ENCODE data around the gene JMJD4. TPM values are rescaled to one million over a fixed set of nuclear protein-coding genes. Genes with fewer than 3 reads are reported as not detected.

The JMJD4 gene
- total and polyA plus RNA-seq, 2 of the 4 experiments (the other 2 are of a cell fraction), result 24.6 to 28.5 TPM

DNA sequence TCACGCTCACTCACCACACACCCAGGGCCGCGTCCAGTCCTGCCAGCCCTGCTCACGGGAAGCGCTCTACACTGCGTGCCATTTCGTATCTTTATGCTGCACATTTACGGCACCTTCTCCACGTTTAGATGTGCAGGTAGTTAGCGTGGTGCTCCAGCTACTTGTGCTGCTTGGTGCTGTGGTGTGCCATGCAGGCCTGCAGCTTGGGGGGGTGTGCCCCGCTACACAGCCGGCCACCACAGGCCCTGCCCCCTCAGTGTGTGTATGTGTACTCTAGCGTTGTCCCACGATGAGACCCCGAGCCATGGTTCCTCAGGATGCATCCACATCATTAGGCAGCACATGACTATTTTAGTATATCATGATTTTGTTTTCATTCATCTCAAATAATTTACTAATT lies 38.5 kb upstream of the JMJD4 start:
- Histone ChIP-seq H3K4me3 (ENCODE audit: insufficient read depth, low read depth, low read length) (no peak overlapping the region), H4K5ac (ENCODE audit: low read depth, low read length) (no peak overlapping the region), H3K18ac (ENCODE audit: low read depth, low read length) (no peak overlapping the region), H3K23ac (ENCODE audit: low read depth, low read length) (no peak overlapping the region), H2BK5ac (ENCODE audit: low read depth, low read length, poor library complexity, severe bottlenecking) (no peak overlapping the region), H2AK9ac (replicated peaks; ENCODE audit: low read depth, low read length, poor library complexity) (no peak overlapping the region), H3K9ac (ENCODE audit: low read depth, low read length) (no peak overlapping the region), H3K4ac (ENCODE audit: low read depth, low read length) (no peak overlapping the region), H3K9me1 (ENCODE audit: insufficient read depth, low read length) (peaks cover 12% of the 10 kb centered on the region), H2BK15ac (ENCODE audit: low read depth, low read length) (no peak overlapping the region), H2AK5ac (ENCODE audit: low read depth, low read length) (no peak overlapping the region; the same call in 1 of the 2 replicates), H4K20me1 (ENCODE audit: insufficient read depth, low read length) (peaks cover 9% of the 10 kb centered on the region; the same call in 1 of the 2 replicates), H3K36me3 (ENCODE audit: control insufficient read depth, insufficient read depth, low read length) (peaks cover 17% of the 10 kb centered on the region), H4K91ac (ENCODE audit: insufficient read depth, low read depth, low read length) (no peak overlapping the region), H2BK120ac (ENCODE audit: low read depth, low read length) (no peak overlapping the region), H3K27me3 (ENCODE audit: control insufficient read depth, insufficient read depth, low read length) (no peaks in the 10 kb centered on the region), H3K14ac (replicated peaks; ENCODE audit: low read depth, low read length) (no peak overlapping the region), H2BK20ac (ENCODE audit: low read depth, low read length) (no peak overlapping the region), H4K8ac (ENCODE audit: low read depth in 2 of 2, low read length in 2 of 2) (no peak overlapping the region), H3K56ac (ENCODE audit: extremely low read depth, insufficient read depth, low read length) (no peak overlapping the region), H2AFZ (replicated peaks; ENCODE audit: low read length, poor library complexity) (no peak overlapping the region), H3K79me1 (ENCODE audit: low read depth in 1 of 2, low read length in 2 of 2) (peaks cover 0 to 10% of the 10 kb centered on the region in 2 experiments; a peak in 2 of 4 replicates), H3K4me1 (ENCODE audit: control insufficient read depth, insufficient read depth, low read length) (peaks cover 13% of the 10 kb centered on the region), H3K9me3 (ENCODE audit: control insufficient read depth, insufficient read depth, low read length) (no peaks in the 10 kb centered on the region), H3K27ac (ENCODE audit: insufficient read depth, low read length) (no peak overlapping the region), H3K4me2 (ENCODE audit: low read depth, low read length) (no peak overlapping the region)
- in situ Hi-C loops (cut with MboI; ENCODE audit: low sequenced_read_pairs), result no loop called here
- TF ChIP-seq RCOR1 (IDR thresholded peaks at IDR 0.05; ENCODE audit: insufficient replicate concordance, low read length) (no peak), RAD21 (IDR thresholded peaks at IDR 0.05; ENCODE audit: low read length) (no peak), MAZ (IDR thresholded peaks at IDR 0.05; ENCODE audit: borderline replicate concordance, low read depth, low read length) (no peak), CHD1 (IDR thresholded peaks at IDR 0.05; ENCODE audit: low read depth, low read length) (no peak), CEBPB (IDR thresholded peaks at IDR 0.05; ENCODE audit: low read depth, low read length) (no peak)
- ChIA-PET CTCF (no interaction called here), POLR2A (ENCODE audit: unreplicated experiment) (no interaction called here)
- dilution Hi-C loops (cut with HindIII; ENCODE audit: low sequenced_read_pairs, unreplicated experiment), result no loop called here
- intact Hi-C loops (cut with micrococcal nuclease), result no loop called here
- 92% methylated on average over 2 of the region's 15 CpGs; no CpG with 5 or more reads in 1 of the 2 experiments for WGBS, 2 experiments (ENCODE audit: extremely low coverage in 2 of 2, insufficient read length in 1 of 2)
- ATAC-seq (ENCODE audit: low read depth) (no peak), DNase-seq (no peak)
- BruUV-seq (replicated peaks), result no TSS peak
